ENCODE data around the gene UBA1.

The UBA1 gene

GRCh38 chrX:47212381-47213293 lies 19.0 kb downstream of the UBA1 start:
- DNase-seq (ENCODE audit: low spot score) = no peak

GRCh38 chrX:47214435-47215077 lies 20.9 kb downstream of the UBA1 start:
- no peak for DNase-seq (ENCODE audit: low spot score)

GRCh38 chrX:47215291-47215900 lies 21.8 kb downstream of the UBA1 start:
- no peak for DNase-seq (ENCODE audit: low spot score)

- no peak for DNase-seq (ENCODE audit: low spot score)
Measured at GRCh38 chrX:47216393-47216925, 22.8 kb downstream of the UBA1 start.

- peak; percentile 64 for DNase-seq (ENCODE audit: low spot score)
Measured at GRCh38 chrX:47217121-47217851, 23.7 kb downstream of the UBA1 start.

- DNase-seq (ENCODE audit: low spot score) = peak; percentile 99
Measured at GRCh38 chrX:47217852-47218279, 24.2 kb downstream of the UBA1 start.

- peak; percentile 73 for DNase-seq (ENCODE audit: low spot score)
Measured at GRCh38 chrX:47218280-47218919, 24.8 kb downstream of the UBA1 start, which contains the start of gene CDK16. TSS of gene CDK16 (plus strand) at chrX:47218681. CDS start at chrX:47223558, 4,877 bp downstream.

GRCh38 chrX:47218920-47219815 lies 25.5 kb downstream of the UBA1 start:
- no peak for DNase-seq (ENCODE audit: low spot score)

- DNase-seq (ENCODE audit: low spot score) = peak; percentile 47
Measured at GRCh38 chrX:47221756-47222155, 28.1 kb downstream of the UBA1 start.

- no peak for DNase-seq (ENCODE audit: low spot score)
Measured at GRCh38 chrX:47222751-47223350, 29.2 kb downstream of the UBA1 start.

- DNase-seq (ENCODE audit: low spot score) = no peak
Measured at GRCh38 chrX:47223476-47224250, 30.0 kb downstream of the UBA1 start.

- DNase-seq (ENCODE audit: low spot score) = no peak
Measured at GRCh38 chrX:47224266-47224895, 30.8 kb downstream of the UBA1 start.

GRCh38 chrX:47224896-47225290 lies 31.3 kb downstream of the UBA1 start:
- DNase-seq (ENCODE audit: low spot score) = no peak

GRCh38 chrX:47226071-47226470 lies 32.4 kb downstream of the UBA1 start:
- DNase-seq (ENCODE audit: low spot score) = no peak

GRCh38 chrX:47226531-47227333 lies 33.1 kb downstream of the UBA1 start:
- no peak for DNase-seq (ENCODE audit: low spot score)

GRCh38 chrX:47227334-47227583 lies 33.6 kb downstream of the UBA1 start:
- DNase-seq (ENCODE audit: low spot score) = no peak

GRCh38 chrX:47228550-47229270 lies 35.1 kb downstream of the UBA1 start:
- no peak for DNase-seq (ENCODE audit: low spot score)

All from cerebellar cortex (tissue), 1 donor.